ENCODE results near the gene UFC1.
A peak's percentile ranks its signal among the peaks of the same experiment; 100 is the strongest.

Gene UFC1

DNA sequence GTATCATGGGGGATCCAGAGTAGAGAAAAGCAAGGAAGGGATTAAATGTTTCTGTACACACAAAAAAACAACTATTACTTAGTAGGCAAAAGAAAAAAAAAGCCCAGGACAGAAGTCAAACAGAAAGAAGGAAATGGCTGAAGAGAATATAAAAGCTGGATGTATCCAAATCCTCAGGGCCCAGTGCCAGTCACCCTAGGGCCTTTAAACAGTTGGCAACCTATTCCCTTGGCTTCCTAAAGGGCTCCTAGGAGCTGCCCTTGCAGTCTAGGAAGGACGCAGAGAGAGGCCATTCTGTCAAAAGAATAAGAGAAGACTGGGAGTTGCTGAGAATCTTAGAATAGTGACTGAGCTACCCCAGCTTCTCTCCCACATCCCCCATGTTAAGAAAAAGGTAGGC, 18.6 kb downstream of the UFC1 start:
- no peak for DNase-seq

DNA sequence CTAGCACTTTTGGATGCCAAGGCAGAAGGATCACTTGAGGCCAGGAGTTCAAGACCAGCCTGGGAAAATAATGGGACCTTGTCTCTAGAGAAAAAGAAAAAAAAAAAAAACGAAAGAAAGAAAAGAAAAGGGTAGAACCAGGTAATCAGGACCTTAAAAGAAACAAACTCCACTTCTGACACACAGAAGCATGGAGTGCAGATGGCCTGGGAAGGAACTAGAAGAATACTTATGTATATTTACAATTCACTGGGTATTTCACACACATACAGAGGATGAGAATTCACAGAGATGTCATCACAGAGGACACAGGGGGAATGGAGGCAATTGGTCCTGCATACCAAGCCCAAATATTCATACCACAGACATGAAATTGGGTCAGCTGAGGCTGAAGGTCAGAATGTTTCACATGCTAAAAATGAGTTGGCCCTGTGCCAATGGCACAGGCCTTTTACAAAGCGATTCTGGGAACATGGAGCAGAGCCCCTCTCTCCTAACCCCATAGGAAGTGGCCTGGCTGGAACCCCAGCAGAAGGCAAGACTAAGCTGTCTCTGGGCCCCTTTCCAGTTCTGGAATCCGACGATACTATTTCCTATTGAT, 19.1 kb downstream of the UFC1 start:
- DNase-seq, result no peak

DNA sequence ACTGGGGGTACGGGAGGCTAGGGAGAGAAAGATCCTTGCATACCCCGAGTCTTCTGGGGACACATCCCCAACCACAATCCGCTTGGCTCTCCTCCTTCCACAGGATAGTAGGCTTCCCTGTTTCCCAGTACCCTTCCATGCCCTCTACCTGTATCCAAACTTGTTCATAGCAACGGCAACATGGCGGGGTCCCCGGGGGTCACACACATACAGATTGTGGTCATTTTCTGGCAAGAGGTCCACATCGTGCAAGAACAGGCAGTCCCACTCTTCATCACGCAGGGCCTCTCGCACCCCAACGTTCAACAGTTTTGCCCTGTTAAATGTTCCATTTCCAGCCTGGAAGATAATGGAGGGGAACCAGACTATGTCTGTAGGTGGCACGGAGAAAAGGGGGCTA, 19.9 kb downstream of the UFC1 start:
- DNase-seq, result no peak

DNA sequence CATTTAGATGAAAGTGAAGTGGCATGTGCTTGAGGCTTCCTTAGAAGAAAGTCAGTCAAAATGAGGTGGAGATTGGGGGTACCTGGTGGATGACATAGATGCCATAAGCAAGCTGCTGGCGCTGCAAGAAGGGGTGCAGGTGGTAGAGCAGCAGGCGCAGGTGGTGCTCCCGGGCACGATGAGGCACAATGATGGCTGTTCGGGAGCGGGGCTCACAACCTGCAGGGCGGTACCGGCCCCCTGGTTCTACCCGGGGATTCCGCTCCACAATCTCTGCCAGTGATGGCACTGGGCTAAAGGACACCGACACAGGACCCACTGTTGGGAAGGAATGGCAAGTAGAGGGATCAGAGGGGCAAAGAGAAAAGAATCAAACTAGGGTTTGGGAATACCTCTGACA, 21.1 kb downstream of the UFC1 start:
- DNase-seq, result no peak

DNA sequence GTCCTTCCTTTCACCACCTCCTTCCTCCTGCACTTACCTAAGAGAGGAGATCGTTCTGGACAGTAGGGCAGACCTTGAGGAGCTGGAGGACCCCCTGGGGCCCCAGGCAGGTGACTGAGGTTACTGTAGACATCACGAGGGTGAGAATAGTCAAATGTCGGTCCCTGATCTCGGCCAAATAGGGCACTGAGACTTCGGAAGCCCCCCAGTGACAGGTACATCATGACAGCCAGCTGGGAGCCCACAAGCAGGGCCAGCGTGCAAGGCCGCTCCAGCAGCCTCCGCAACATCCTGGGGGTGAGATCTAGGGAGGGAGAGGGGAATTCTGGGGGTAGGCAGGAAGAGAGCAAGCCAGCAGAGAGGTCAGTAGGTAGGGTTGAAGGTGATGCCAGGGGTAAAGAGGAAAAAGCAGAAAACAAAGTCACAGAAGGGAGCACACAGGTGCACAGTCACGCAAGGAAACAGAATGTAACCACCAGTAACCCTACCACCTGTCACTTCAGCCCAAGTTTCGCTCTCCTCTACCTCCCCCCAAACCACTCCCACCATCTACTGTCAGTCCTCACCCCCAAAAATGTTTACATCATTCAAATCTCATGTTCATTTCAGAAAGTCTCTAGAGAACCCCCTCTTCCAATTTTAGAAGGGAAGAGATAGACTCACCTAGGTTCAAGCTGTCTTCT, 22.1 kb downstream of the UFC1 start:
- no peak for DNase-seq

DNA sequence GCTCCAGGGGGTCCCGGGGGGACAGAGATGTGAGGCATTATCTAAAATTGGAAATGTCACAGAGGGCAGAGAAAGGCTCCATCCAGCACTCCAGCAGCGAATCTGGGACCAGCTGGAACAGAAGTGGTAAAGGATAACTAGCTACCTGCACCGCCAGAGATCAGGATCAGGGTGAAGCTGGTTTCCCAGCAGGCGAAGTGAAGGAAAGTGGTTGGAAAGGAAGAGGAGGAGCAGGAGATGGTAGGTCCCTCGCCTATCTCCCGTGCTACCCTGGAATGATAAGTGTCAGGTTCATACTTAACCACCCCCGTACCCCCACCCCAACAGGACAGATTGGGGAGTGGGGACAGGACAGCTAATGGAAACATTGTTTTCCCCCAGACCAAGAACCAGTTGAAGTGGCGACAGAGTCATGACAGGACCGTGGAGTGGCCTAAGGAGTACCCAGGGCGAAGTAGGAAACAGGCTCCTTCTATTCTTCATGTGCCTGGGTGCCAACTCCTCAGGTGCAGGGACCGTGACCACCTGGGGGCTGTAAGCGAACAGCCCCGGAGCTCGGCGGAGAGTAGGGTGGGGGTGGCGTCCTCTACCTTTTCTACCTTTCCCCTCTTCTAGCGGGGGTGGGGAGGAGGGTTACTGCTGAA, 22.8 kb downstream of the UFC1 start:
- no peak for DNase-seq

DNA sequence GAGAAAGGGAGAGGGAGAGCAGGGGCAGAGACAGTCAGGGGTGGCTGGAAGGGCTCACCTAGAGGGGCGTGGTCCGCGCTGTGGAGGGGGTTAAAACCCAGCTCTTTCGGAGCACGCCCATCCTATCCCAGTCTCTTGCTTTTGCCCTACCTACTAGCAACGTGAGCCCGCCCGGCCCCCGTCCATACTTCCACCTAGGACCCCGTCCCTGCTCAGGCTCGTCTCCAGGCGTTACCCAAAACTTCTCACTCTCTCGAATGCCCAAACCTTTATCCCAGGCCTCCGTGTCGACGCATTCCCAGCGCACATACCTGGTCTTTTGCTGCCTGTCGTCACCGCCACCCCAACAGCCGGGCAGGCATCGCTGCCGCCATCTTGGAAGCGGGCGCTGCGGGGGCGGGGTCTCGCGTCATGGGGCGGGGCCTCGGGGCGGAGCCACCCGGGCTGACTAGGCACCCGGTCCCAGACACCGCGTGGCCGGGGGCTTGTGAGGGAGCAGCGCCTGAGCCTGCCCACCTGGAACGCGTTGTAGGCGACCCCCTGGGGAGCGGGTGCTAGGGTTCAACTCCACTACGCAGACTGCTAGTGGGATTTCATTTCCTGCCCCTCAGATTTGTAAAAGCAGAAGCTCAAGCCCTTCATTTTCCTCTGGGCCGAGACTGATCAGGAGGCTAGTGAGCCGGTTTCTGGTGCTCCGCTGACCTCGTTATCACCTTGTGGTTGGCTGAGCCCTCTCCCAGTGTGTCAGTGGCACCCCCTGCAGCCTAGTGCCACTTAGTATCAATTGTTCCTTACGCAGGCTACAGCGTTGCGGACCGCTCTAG, 23.5 kb downstream of the UFC1 start, which contains the start of gene B4GALT3:
B4GALT3 (minus strand) TSS at position 396 of the 824 bp plus-strand sequence. CDS start 1,447 bp downstream, outside the sequence.
- DNase-seq, result peak; percentile 99

DNA sequence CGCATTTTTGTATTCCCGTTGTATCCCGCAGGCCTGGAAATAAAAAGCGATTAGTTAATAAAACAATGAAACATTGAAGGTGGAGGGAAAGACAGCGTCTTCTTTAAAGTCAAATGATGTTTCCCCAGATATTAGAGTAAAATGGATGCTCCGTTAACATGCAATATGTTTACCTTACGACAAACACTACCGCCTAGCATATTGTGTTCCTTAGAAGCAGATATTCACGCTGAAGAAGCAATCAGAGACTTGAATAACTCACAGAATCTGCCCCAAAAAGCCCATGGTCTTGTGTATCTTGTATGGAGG, 24.1 kb downstream of the UFC1 start:
- DNase-seq, result no peak

DNA sequence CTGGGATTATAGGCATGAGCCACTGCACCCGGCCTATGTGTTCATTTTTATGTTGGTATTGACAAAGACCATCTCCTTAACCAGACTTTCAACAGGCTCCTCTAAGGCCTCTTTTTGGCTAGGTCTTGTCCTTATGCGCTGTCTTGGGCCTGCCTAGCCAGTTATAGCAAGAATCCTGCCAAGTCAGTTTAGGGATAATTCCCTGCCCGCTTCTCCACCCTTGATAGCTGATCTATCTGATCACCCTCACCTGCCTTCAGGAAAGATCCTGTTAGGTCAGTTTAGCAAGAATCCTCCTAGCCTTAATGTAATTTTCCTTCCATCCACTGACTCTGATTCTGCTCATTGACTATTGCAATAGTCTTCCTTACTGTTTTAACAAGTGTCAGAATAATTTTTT, 25.9 kb downstream of the UFC1 start:
- no peak for DNase-seq

DNA sequence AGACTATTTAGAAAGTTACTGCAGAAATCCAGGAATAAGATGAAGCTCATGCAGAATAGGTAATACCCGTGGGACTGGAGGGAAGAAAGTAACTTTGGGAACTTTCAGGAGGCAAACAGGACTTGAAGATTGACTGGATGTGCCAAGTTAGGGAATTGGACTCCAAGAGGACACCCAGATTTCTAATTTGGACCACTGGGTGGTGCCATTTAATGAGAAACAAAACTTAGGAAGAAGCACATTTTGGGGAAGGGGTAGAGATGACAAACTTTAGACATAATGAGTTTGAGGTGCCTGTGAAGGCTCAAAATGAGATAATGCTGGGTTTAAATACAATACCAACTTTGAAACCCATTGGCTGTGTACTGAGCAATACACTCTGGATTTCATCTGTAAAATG, 26.9 kb downstream of the UFC1 start:
- DNase-seq, result no peak

DNA sequence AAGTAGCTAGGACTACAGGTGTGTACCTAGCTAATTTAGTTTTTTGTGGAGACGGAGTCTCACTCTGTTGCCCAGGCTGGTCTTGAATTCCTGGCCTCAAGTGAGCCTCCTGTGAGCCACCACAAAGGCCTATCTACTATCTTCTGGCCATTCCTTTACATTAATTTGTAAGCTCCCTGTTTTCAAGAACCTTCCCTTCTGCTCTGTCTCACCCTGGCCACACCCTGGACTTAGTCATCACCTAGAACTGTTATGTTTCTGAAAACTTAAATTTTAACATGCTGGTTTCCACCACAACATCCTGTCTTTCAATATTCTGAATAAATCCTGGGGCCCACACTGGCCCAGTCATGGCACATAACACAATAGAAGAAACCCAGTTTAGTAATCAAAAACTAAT, 28.4 kb downstream of the UFC1 start:
- peak; percentile 55 for DNase-seq

DNA sequence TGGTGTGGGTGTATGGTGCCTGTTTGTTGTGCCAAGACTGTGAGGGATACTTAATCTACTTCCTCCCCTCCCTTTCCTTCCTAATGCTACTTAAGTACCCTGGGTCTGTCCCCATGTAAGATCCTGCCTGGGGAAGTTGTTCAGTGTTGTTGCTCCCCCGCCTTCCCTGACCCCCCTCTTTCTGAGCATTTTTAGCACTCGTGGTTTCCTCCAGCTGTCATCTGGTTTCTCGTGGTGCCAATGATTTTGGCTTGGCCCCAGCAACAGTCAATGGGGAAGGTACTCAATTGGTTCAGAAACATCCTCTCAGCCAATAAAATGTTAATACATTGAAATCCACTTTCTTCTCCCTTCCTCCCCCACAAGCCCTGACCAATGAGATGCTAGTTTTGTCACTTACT, 31.5 kb downstream of the UFC1 start:
- DNase-seq, result peak; percentile 62

DNA sequence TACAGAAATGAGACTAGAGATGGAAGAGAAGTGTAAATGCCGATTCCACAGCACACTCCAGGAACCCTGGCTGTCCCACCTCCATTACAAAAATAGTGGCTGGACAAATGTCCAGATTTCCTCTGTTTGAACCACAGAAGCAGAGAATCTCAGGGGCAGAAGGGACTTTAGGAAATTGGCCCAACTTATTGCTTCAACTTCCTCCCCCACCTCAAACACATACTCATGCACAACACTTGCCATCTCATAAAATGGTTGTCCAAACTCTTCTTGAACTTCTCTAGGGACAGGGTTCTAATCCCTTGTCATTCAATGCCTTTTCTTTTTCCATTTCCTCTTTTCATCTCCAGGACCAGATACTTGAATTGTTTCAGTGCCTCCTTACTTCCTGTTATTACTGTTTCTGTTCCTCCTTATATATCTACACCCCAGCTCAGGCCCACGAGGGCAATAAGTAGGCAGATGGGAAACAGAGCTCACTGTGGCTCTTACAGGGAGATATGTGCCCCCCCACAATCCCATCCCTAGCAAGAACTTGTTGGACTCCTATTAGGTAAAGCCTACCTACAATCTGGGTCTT, 32.0 kb downstream of the UFC1 start:
- no peak for DNase-seq

DNA sequence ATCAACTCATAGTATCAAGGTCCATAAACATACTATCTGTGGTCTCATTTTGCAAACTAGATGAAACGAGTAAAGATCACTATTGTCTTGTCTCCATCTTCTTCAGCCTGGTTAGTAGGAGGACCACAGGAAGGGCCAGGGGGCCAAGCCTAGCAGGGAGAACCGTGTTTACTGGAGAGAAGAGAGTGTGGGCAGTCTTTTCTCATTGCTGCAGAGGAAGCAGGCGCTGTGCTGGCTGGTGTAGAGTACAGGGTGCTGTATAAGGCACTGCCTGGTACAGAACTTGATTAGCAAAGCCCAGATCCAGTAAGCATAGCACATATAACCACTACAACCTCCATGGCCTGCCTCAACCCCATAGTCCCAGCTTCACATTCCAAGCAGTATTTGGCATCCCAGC, 33.5 kb downstream of the UFC1 start:
- no peak for DNase-seq

DNA sequence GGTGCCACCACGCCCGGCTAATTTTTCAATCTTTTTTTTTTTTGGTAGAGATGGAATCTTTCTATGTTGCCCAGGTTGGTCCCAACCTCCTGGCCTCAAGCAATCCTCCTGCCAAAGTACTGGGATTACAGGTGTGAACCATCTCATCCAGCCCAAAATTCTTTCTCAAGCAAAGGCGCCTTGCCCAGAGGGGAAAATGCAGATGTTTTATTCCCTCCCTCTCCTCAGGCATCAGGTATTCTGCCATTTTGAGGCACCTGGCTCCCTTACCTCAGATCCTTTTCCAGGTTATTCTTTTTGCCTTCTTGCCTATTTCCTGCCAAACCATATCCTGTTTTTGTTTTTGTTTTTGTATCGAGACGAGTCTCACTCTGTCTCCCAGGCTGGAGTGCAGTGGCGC, 34.6 kb downstream of the UFC1 start:
- no peak for DNase-seq

DNA sequence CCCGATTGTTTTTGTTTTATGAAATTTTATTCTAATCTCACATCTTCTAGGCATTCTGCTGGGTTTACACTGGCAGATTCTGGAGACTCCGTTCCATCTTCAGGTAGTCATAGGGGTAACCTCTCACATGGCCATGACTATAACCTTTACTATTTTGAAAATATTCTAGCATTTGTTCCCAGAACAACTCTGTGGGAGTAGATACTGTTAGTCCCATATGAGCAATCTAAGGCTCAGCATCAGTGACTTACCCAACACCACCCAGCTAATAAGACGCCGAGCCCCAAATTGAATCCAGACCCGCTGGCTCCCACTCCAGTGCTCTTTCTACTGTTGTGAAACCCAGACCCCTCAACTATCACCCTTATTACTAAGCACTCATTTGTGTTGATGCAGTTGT, 35.3 kb downstream of the UFC1 start:
- no peak for DNase-seq

DNA sequence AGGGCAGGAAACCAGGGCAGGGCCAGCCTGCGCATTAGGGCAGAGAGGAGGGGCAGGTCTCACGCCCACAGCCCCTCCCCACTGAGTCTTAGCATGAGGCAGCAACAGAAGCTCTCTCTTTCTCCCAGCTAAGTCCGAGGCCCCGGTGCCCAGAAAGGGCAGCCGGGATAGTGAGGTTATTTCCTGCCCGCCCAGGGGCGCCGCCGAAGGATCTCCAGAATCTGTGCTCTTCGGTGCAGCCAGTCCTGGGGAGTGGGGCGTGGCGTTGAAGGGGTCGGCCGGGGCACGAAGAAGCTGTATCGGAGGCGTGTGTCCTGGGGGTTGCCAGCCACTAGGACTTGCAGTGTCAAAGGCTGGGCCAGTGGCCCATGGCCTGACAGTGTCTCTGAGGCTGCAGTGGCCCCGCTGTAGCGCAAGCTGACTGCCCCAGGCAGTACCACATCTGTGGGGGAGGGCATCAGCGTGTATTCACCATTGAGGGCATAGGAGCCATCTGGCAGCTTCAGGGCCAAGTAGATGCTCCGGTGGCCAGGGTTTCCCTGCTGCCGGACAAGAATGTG, 37.3 kb downstream of the UFC1 start:
- no peak for DNase-seq

DNA sequence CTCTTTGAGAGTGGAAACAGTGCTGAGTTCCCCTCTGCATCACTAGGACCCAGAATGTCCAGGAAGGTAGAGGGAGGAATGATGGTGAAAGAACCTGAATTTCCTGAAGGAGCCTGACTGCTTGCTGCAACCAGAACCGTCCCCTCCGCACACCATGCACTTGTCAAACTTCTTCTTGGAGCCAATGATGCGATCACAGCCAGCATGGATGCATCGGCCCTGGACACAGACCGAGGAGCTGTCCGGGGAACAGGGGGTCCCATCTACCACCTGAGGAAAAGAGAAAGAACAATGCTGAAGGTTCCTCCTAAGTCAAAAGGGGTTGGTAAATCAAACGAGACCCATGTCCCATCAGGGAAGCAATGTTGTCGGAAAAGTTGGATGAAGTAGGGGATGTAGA, 38.2 kb downstream of the UFC1 start:
- no peak for DNase-seq

DNA sequence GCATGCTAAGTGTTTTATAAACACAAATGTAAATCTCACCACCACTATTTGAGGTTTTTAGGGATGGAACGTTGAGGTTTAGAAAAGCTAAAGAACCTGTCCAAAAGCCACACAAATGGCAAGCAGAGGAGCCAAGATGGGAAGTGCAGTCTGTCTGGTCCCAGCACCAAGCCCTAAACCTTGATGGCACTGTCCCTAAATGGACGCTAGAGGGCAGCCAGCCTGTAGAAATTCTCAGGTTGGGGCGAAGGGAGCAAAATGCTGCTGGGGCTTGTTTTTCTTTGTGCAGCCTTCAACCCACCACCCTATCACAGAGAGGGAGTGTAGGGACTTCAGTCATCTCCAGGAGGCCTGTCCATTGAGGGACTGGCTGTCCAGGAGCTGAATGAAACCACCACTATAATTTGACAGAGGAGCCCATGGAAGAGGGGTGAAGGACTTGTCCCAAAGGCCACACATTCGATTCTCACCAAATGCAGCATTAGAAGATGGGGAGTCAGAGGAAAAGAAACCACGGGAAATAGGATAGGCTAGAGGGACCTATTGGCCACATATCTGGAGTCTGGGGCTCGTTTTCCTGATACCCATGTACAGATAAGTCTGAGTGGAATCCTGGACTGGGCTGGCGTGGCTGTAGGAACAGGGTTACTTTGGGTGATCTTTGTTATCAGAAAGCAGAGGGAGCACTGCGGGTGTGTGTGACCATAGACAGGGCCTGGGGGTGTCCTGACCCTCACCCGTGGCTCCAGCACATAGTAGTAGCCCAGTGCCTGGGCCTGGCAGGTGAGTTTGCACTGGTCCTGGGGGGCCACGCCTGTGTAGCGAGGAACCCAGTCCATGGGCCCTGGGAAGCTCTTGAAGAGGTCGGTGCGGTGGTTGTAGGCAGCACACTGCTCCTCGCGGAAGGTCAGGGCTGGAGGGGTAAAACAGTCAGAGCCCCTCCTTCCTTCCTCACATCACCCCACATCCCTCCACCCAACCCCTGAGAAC, 39.0 kb downstream of the UFC1 start:
- DNase-seq, result peak; percentile 61

DNA sequence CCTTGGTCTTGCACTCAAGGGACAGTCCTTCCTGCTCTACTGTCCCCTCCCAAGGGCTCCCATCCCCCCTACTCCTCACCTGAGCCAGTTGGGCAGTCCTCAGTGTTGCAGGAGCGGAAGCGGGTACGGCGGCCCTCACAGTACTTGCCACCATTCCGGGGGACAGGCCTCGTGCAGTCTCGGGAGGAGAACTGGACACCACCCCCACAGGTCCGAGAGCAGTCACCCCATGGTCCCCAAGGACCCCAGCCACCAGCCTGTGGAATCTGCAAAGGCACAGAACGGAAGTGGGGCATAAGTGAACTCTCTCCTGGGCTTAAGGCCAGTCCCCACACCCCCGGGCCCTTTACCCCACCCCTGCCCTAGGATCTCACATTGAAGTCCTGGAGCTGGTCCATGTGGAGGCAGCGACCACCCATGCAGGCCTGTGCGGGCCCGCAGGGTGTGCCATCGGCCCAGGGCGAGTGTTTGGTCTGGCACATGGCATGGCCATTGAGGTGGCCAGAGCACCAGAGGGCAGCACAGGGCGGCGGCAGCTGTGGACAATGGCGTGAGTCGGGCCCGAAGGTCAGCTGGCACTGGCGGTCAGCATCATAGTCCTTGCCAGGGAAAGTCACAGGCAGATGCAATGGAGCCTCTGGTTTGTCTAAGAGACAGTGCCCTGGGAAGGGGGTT, 39.9 kb downstream of the UFC1 start:
- DNase-seq, result no peak

DNA sequence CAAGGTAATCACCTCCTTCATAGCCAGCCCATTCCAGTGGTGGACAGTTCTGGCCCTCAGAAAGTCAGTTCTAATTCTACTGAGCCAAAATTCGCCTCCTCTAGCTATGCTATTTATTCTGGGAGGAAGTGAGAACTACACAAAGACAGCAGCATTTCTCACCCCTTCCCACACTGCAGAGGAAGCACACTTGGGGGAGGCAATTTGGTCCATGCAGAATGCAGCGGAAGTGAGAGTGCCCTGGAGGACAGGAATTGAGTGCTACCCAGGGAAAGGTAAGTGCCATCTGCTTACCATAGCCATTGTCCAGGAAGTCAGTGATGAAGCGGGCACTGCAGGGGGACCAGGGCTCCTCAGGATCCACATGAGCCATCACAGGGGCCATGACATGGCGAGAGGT, 41.4 kb downstream of the UFC1 start:
- DNase-seq, result no peak
